Breast epithelium (tissue), 3 donors: ENCODE data around the gene ACOT13.

Source experiments
- CTCF ChIP-seq, 3 donors: fragments of 450-650 bp; IDR thresholded peaks; one replicate each; pipeline ENCODE4 v1.5.1; 2016 to 2017; ENCODE audit warnings: antibody characterized with exemption in 3 of 3, mild to moderate bottlenecking in 3 of 3, moderate library complexity in 3 of 3
- POLR2AphosphoS5 ChIP-seq, 3 donors: sonication (generic); formaldehyde crosslinking; IDR thresholded peaks; one replicate each; pipeline ENCODE4 v1.6.1; 2017; ENCODE audit warnings: antibody characterized with exemption in 3 of 3

DNA sequence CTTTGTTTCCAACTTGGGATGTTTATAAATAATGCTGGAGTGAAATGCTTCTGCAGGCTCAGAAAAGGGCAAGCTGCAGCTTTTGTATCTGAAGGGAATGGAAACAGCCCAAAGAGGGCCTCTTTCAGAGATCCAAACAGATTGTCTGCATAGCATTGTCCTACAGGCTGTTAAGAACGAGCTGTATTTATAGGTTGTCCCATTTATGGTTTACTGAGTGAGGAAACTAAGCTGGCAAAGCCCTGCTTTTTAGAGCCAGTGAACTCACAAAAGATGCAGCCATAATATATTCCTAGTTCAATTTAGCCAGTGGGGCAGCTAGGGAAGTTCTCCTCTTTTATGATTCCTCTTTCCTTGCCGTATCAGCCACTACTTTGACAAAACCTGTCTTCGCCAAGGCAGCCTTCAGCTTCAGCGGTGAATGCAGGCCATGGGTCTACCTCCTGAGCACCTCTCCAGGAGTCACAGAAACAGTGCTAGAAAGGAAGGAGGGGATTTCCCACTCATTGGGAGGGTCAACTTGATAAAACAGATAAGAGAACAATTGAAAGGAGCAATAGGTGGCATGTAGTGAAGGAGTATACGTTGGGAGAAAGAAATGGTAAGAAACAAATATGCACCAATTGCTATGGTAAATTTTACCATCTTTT is 35.9 kb upstream of the ACOT13 start:
- TF ChIP-seq POLR2AphosphoS5 (IDR thresholded peaks at IDR 0.05), result no peak
- no peak for TF ChIP-seq CTCF (IDR thresholded peaks at IDR 0.05)
